ENCODE results near the gene TH.

Gene TH

DNA sequence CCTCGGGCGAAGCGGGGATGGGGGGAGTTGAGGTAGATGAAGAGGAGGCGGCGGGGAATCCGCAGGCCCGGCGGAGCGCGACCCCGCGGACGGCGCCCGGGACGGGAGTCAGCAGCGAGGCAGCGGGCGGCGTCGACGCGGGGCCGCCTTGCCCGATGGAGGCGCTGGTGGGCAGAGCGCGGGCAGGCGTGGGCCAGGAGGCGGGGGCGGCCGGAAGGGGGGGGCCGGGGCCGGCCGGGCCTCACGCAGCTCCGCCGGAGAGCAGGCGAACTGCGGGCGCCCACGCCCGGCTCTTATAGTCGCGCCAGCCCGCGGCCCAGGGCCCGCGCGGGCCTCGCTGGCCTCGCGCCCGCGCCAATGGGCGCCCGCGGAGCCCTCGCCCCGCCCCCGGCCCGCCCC lies 32.5 kb downstream of the TH start, which contains the start of gene IGF2:
Gene IGF2, minus strand, starts transcription at position 267 of the 399 bp plus-strand sequence. CDS start 3,866 bp downstream, outside the sequence.
- no peak for DNase-seq

DNA sequence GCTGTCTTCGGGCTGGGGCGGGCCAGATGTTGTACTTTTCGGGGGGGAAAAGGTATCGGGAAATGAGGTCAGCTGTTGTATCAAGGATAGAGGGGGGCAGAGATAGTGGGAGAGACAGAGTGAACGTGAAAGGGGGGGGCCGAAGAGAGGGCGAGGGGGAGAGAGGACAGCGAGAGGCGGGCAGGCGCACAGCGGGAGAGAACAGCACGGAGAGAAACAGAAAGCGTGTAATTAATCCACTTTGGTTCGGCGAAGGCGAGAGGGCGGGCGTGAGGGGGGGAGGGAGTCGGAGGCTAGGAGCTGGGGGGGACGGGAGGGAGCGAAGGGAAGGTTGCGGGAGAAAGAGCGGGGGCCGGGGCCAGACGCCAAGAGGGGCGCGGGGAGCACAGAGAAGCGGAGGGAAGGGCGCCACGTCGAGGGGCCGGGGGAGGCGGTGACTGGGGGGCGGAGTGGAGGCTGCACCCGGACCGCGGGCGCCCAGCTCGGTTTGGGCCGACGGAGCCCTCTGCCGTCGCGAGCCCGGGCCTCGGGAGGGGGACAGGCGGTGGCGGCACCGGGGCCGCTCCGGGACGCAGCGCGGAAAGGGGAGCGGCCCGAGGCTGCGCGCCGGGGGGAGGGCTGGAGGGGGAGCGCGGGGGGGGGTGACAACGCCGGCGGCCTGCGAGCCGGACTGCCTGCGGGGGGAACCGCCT lies 33.0 kb downstream of the TH start:
- no peak for DNase-seq

DNA sequence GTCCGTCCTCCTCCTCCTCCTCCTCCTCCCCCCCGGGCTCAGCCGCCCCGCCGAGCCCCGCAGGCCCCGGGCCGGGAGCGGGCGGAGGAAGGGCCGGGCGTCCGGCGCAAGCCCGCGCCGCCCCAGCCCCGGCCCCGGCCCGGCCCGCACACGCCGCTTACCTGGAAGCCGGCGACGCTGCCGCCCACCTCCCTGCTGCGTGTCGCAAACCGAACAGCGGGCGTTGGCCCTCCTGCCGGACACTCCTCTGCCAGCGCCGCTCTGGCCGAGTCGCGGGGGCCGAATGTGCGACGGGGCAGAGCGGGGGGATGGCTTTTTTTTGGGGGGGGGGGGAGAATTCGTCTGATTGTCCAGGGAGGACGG lies 33.6 kb downstream of the TH start:
- no peak for DNase-seq

DNA sequence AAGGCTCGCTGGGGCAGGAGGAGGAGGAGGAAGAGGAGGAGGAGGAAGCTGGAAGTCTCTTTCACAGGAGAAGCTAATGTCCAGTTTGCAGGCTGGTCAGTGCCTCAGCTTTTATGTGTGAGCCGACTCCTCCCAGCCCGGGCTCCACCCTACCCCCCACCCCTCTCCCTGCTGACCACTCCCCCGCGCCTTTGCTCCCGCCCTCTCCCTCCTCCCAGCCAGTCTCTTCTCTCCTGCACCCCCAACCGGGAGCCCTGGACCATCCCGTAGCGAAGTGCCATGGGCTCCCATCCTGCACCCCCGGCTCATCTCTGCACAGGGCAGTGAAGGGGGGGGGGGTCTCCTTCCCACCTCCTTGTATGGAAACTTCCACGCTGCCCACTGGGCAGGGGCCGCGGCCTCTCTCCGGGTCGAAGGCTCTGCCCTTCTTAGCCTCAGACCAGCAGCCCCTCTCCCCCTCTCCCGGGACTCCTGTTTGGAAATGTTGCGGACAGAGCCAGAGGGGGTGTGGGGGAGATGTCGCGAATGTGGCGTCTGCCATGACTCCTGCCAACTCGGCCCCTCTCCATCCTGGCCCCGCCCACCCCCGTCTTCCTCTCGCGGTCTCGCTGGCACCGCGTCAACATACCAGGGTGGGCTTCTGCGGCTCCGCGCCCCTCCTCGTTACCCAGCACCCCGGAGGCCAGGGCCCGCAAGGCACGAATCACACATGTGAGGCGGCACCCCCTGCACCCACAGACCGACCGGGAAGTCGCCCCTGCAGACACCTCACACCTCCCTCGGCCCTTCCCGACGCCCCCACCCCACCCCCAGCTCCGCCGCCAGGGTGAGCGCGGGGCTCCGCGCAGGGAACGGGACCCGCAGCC lies 34.2 kb downstream of the TH start:
- DNase-seq: no peak

DNA sequence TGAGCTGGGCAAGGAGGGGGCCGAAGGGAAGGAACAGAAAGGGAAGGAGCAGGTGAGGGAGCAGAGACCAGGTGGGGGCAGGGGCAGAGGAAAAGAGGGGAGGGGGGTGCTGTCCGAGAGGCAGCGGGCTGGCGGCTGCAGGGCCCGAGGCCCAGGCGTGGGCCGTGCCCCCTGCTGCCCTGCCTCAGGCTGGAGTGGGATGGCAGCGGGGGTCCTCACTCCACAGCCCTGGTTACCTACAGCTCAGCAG lies 34.7 kb downstream of the TH start:
- no peak for DNase-seq

DNA sequence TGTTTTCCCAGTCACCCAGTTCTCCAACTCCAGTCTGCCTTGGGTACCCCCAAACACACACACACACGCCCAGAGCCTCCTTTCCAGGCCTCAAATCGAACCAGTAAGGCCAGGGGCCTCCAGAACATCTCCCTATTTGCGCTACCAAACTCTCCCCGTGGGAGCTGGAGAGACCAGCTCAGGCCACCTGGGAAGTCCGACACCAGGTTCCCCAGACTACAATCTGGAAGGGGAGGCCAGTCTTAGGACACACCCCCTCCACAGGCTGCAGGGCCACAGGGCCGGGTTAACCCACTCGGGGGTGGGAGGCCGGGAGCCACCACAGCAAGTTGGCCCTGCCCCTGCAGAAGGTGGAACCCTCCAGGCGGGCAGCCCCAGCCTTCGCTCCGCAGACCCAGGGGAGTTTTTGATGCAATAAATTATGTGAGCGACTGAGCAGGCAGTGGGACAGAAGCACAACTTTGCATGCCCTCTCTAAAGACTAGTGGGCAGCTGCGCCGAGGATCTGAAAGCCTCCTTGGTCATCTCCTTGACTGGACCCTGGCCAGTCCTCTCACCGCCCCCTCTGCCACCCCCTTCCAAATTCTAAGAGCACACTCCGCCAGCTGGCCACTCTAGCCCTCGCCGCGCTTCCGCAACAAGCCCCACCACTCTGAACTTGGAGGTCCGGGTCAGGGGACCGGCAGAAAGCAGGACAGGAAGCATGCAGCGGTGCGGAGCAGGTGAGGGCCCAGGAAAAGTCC lies 35.2 kb downstream of the TH start:
- DNase-seq: no peak

DNA sequence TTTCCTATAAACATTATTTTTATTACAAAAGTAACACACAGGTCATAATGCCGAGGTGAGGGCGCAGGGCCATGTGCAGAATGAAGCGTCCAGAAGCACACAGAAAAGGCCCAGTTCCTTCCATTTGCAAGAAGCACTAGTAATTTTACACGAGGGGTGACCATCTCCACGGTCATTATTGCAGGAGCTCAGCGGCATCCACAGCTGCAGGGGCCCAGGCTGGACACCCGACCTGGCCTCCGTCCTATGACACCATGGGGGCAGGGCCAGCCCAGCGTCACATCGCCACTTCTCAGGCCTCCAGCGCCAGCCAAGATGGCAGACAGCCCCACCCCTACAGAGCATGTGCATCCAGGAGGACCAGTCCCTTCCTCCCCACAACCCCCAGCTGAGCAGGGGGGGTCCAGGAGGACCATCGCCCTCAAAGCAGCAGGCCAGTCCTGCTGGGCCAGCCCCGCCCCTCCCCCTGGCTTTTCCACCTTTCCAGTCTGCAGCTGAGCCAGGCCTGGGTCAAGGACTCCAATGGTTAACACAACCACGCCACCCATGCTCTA lies 35.9 kb downstream of the TH start:
- no peak for DNase-seq

DNA sequence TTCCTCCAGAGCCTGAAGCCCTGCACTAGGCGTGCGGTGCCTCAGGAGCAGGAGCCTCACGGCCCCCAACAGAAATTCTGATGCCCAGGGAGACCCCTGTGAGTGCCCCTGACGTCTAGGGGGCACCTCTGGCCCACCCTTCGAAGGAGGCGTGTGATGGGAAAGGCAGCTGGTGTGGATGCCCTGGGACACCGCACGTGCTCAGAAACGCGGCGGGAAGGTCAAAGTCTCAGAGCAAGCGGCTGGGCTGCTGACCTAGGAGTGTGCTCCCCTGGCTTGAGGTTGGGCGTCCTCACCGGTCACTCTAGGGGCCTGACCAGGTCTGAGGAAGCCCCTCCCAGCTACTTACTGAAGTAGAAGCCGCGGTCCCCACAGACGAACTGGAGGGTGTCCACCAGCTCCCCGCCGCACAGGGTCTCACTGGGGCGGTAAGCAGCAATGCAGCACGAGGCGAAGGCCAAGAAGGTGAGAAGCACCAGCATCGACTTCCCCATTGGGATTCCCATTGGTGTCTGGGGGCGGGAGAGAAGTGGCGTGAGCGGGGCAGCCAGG lies 36.5 kb downstream of the TH start:
- no peak for DNase-seq

DNA sequence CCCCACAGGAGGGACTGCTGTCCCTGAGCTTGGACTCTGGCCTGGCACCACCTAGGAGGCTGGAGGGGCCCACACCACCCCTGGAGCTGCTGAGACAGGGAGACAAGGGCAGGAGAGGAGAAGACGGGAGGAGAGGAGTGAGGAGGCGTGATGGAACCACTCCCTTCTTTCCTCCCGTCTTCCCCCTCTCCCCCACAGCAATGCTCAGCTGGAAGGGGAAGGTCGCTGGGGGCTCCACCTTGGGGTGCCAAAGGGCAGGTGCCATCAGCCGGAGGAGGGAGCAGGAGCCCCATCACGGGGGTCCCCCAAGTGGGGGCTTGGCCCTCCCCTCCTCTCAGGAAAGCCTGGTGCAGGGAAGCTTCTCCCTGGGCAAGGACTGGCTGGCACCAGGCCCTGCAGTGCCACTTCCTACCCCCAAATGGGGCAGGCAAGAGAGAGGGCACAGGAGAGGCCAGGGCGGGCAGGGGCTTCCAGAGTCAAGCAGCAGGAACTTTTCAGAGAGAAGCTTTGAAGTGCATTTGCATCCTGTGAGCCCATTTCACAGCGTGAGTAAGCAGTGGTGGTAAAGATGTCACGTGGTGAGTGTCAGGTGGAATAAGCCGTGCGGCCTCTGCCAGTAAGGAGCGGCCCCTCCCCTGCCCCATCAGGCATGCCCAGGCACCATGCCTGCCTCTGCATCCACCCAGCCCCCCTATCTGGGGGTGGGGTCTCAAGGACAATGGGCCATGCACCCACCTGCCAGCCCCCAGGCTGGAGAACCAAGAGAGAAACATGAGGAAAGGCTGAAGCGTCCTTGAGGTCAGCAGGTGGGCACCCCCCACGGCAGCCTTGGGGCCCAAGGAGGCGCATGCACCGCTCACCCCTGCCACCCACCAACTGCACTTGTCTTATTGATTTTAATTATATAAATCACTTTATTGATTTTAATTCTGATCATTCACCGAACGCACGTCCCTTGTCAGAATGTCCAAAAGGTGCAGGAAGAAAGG lies 37.3 kb downstream of the TH start:
- no peak for DNase-seq

DNA sequence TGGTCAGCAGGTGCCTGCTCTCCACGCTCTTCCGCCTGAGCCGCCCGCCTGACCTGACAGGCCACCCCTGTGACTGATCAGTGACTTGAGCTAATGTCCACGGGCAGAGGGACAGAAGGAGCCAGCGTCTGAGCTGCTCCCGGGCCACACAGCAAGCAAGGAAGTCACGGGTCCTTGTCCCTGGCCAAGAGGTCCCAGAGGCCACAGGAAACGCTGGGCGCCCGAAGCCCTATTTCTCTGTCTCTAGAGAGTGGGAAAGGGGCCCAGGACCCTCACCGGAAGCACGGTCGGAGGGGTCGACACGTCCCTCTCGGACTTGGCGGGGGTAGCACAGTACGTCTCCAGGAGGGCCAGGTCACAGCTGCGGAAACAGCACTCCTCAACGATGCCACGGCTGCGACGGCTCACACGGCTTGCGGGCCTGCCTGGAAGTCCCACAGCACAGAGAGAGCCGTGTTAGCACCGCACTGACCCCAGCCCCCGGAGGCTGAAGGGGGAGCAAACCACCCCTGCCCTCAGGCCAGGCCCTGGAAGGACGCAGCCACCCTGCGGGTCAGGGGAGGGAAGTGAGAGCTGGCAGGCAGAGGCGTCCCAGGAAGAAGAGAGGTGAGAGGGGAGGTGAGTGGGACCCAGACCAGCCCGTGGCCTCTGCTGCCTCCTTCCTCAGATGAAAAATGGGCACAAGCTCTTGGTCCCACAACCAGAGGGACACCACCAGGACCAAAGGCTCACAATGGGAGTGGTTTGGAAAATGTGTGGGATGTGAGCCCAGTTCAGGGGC lies 38.2 kb downstream of the TH start:
- DNase-seq: no peak

DNA sequence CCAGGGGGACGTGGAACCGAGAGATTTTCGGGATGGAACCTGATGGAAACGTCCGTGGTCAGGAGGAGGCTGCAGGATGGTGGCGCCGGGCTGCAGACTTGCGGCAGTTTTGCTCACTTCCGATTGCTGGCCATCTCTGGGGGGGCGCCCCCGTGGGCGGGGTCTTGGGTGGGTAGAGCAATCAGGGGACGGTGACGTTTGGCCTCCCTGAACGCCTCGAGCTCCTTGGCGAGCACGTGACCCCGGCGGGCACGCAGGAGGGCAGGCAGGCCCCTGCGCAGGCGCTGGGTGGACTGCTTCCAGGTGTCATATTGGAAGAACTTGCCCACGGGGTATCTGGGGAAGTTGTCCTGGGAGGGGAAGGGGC lies 38.8 kb downstream of the TH start:
- no peak for DNase-seq

DNA sequence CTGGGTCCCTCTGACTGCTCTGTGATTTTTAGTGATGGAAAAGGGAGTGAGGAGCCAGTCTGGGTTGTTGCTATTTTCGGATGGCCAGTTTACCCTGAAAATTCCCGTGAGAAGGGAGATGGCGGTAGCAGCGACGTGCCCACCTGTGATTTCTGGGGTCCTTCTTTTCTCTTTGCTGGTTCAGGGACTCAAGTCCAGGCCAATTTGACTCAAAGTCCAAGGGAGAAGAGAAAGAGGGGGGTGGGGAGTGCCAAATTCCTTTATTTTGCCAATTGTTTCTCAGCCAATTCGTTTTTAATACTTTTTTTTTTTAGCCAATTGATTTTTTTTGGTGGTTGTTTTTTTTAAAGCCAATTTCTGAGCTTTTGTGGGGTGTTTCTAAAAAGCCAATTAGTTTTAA lies 39.4 kb downstream of the TH start:
- DNase-seq: no peak

DNA sequence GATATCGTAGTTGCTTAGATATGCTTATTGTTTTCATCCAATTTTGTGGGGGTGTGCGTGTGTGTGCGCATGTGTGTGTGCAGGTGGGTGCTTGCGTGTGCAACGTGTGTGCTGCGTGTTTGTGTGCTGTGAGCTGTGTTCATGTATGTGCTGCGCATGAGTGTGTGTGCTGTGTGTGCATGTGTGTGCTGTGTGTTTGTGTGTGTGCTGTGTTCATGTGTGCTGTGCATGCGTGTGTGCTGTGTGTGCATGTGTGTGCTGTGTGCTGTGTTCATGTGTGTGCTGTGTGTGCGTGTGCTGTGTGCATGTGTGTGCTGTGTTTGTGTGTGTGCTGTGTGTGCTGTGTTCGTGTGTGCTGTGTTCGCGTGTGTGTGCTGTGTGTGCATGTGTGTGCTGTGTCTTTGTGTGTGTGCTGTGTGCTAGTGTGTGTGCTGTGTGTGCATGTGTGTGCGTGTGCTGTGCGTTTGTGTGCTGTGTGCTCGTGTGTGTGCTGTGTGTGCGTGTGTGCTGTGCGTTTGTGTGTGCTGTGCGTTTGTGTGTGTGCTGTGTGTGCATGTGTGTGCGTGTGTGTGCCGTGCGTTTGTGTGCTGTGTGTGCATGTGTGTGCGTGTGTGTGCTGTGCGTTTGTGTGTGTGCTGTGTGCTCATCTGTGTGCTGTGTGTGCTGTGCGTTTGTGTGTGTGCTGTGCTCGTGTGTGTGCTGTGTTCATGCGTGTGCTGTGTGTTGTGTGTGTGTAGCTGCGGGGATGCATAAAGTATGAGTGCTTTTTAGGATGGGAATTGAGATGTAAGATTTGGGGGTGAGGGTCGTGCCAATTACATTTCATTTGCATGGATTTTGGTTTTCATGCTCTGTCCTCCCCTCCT lies 40.0 kb downstream of the TH start:
- no peak for DNase-seq

DNA sequence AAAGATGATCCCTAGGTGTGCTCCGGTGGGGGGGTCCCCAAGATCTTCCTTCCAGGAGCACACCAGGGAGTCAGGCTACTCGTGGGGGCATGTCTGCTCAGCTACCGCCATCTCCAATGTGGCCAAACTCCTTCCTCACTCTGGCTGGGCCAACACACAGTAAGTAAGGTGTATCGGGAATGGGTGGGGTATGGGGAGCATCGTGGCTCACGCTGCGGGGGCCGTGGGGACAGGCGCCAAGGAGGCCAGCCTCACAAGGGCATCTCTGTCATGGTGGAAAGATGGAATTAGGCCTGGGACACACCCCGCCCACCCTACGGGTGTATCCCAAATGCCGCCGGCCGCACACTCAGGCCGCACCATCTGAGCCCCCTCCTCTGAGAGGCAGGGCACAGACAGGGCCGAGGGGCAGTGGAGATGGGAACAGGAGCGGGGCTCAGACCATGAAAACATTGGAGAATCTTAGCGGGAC lies 40.7 kb downstream of the TH start:
- no peak for DNase-seq

DNA sequence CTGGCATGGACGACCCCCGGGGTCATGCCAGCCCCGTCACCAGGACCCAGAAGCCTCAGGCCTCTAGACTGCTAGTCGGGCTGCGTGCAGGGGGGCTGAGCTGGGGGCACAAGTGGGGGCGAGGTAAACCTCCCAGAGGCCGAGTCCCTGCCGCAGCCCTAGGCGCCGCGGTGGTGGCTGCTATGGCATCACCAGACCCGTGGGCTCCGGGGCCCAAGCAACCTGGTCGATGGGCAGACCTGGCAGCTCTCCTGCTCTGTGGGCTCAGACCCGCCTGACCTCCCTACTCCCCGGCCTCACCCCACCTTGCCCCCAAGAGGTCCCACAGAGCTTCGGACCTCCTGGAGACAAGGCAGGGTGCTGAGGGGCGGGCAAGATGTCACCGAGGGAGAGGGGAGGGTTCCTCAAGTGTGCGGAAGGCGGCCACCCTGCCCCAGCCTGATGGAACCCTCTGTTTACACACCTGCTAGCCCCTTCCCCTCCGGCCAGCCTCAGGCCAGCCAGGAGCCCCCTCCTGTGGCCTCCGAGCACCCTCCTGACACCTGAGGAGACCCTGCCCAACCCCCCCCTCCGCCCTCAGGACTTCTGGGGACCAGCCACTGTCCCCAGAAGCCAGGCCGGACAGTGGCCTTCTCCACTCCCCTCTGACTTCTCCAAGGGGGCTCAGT lies 41.8 kb downstream of the TH start:
- no peak for DNase-seq

DNA sequence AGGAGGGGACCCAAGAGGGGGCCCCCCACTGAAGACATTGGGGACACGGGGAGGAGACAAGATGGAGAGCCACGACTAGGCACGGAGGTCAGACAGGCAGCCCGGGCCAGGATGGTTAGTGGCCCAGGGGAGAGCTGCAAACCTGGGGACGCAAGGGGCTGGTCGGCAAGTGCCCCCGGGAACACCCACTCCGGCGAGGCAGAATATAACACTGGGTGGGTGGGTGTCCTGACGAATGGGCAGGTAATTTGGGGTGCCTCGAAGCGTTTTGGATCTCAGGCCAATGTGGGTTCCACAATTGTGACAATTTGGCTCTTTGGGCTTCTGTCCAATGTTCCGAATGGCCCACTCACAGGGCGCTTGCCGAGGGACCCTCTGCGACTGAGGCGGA lies 42.3 kb downstream of the TH start:
- DNase-seq: no peak

DNA sequence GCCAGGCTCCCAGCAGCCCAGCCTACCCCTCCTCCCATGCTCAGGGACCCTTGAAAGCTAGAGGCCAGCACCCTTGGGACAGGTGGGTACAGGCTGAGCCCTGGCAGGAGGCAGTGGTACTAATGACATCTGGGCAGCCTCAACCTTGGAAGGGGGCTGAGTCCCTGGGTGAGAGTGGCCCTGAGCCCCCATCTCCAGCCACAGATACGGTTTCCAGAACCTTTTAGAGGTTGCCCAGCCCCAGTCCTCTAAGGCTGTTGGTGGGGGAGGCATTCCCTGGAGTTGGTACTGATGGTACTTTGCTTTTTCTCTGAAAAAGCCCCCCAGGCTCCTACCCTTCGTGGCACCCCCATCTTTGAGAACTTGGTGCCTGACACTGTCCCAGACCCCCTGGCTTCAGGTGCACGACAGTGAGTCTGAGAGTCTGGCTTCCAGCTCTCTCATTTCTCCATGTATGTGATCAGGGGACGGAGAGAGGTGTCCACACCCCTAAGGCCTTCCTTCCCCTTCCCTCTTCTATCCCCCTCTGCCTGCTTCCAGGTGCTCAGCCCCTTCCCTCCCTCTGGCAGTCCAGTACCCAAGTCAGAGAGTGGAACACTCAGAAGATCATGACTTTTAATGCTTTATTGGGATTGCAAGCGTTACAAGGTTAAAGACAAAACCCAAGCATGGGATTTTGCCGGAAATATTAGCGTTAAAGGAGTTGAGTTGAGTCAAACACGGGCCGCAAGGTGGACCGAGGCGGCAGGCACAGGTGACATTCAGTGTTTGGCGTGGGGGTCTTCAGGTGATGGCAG lies 42.9 kb downstream of the TH start:
- DNase-seq: no peak

DNA sequence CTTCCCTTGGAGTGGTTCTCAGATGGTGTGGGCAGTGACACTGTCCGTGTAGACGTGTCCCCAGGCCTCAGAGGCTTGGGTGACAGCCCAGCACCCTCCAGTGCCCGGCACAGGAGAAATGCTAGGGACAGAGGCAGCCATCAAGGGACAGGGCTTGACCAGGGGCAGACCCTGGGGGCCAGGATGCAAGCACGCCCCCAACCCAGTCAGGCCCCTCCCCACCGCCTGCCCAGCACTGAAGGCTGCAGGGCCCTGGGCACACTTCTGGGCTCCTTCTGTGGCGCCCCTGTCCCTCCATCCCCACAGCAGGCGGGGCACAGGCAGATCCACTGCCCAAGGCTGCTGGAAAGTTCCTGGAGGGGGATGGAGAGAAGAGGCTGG lies 43.5 kb downstream of the TH start:
- DNase-seq: no peak

Data from CD4-positive, alpha-beta T cell treated with Interleukin-1 beta for 1 hour (primary cell).